ENCODE results near the gene DET1. TPM values are rescaled to one million over a fixed set of nuclear protein-coding genes. Genes with fewer than 3 reads are reported as not detected.
"Not testable (repeated sequence)": the region's sequence is repeated elsewhere in the genome, so short reads cannot be mapped to it uniquely, and the experiment has no call there.

Gene DET1
- polyA plus RNA-seq, 1 of the 3 experiments (the other 2 are of a cell fraction) = 4.5 TPM

GRCh38 chr15:88542342-88542733 is 4.1 kb downstream of the DET1 start:
- no peak overlapping the region for H3K9ac ChIP-seq
- H3F3A ChIP-seq (replicated peaks; ENCODE audit: insufficient read depth) = peaks cover 7% of the 10 kb centered on the region
- no peaks in the 10 kb centered on the region for H3K36me3 ChIP-seq (replicated peaks in 1 of 2; ENCODE audit: control insufficient read depth in 1 of 2, insufficient read depth in 2 of 2, low read length in 1 of 2)
- 82% methylated on average over 8 of the region's 8 CpGs for WGBS (ENCODE audit: low lambda C conversion rate)
- no peaks in the 10 kb centered on the region for H4K20me1 ChIP-seq (ENCODE audit: insufficient read depth)
- H3K4me3 ChIP-seq (ENCODE audit: low read depth in 2 of 2, low read length in 1 of 2) = no peak overlapping the region
- DNase-seq = no peak
- no peak for TF ChIP-seq RFX5 (IDR thresholded peaks at IDR 0.05; ENCODE audit: low read length)
- no peak for TF ChIP-seq ZBTB33 (IDR thresholded peaks at IDR 0.05; ENCODE audit: borderline replicate concordance, low read depth)
- H3K9me2 ChIP-seq = no peaks in the 10 kb centered on the region
- POLR2A ChIA-PET = no interaction called here
- CTCF ChIA-PET = interaction anchor here (1.2 to 1.3 kb wide), 2 partner anchors 13 to 21 kb away, joined by 4 read pairs; no protein-coding TSS in a partner anchor
- H2AFZ ChIP-seq (ENCODE audit: low read depth) = no peak overlapping the region
- peaks cover 15% of the 10 kb centered on the region for H3K79me2 ChIP-seq (ENCODE audit: insufficient read depth)
- H3K4me1 ChIP-seq (ENCODE audit: control insufficient read depth in 1 of 2, insufficient read depth in 2 of 2, low read depth in 1 of 2, low read length in 1 of 2) = peaks cover 0 to 5% of the 10 kb centered on the region in 2 experiments; a peak in 1 of 4 replicates
- H3K9me3 ChIP-seq = no peaks in the 10 kb centered on the region
- peak overlapping the region in 1 of 2 experiments; percentile 53; a peak in 1 of 4 replicates for H3K27ac ChIP-seq (ENCODE audit: low read depth in 2 of 2, low read length in 1 of 2)
- no peak overlapping the region for H3K4me2 ChIP-seq
- no peaks in the 10 kb centered on the region for H3K27me3 ChIP-seq (ENCODE audit: insufficient read depth)

- Histone ChIP-seq H3F3A (replicated peaks; ENCODE audit: insufficient read depth) (peaks cover 7% of the 10 kb centered on the region), H3K4me2 (no peak overlapping the region), H3K27me3 (ENCODE audit: insufficient read depth) (no peaks in the 10 kb centered on the region), H3K9ac (no peak overlapping the region), H3K79me2 (ENCODE audit: insufficient read depth) (peaks cover 15% of the 10 kb centered on the region), H2AFZ (ENCODE audit: low read depth) (no peak overlapping the region), H3K27ac (ENCODE audit: low read depth in 2 of 2, low read length in 1 of 2) (peak overlapping the region in 1 of 2 experiments; percentile 16; a peak in 1 of 4 replicates), H3K9me2 (no peaks in the 10 kb centered on the region), H3K4me1 (ENCODE audit: control insufficient read depth in 1 of 2, insufficient read depth in 2 of 2, low read depth in 1 of 2, low read length in 1 of 2) (peaks cover 0 to 5% of the 10 kb centered on the region in 2 experiments; a peak in 1 of 4 replicates), H4K20me1 (ENCODE audit: insufficient read depth) (no peaks in the 10 kb centered on the region), H3K4me3 (ENCODE audit: low read depth in 2 of 2, low read length in 1 of 2) (no peak overlapping the region), H3K36me3 (replicated peaks in 1 of 2; ENCODE audit: control insufficient read depth in 1 of 2, insufficient read depth in 2 of 2, low read length in 1 of 2) (no peaks in the 10 kb centered on the region), H3K9me3 (no peaks in the 10 kb centered on the region)
- TF ChIP-seq POLR2AphosphoS5 (IDR thresholded peaks at IDR 0.05; ENCODE audit: low read depth, low read length) = no peak
- DNase-seq = no peak
- 96% methylated on average over 16 of the region's 16 CpGs for WGBS (ENCODE audit: low lambda C conversion rate)
- POLR2A ChIA-PET = no interaction called here
- CTCF ChIA-PET = interaction anchor here (1.3 kb wide), 1 partner anchor 20 kb away, joined by 4 read pairs; no protein-coding TSS in a partner anchor
Measured at GRCh38 chr15:88541709-88542341, 4.7 kb downstream of the DET1 start.

- DNase-seq; H3K36me3 ChIP-seq (replicated peaks in 1 of 2; ENCODE audit: control insufficient read depth in 1 of 2, insufficient read depth in 2 of 2, low read length in 1 of 2); H3K4me1 ChIP-seq (ENCODE audit: control insufficient read depth in 1 of 2, insufficient read depth in 2 of 2, low read depth in 1 of 2, low read length in 1 of 2); H2AFZ ChIP-seq (ENCODE audit: low read depth); CTCF ChIA-PET; H4K20me1 ChIP-seq (ENCODE audit: insufficient read depth); H3K27ac ChIP-seq (ENCODE audit: low read depth in 2 of 2, low read length in 1 of 2); H3K9me3 ChIP-seq; H3K4me3 ChIP-seq (ENCODE audit: low read depth in 2 of 2, low read length in 1 of 2); H3K27me3 ChIP-seq (ENCODE audit: insufficient read depth); POLR2A ChIA-PET; H3K4me2 ChIP-seq; H3F3A ChIP-seq (replicated peaks; ENCODE audit: insufficient read depth); H3K9ac ChIP-seq; H3K9me2 ChIP-seq: not testable (repeated sequence)
- WGBS (ENCODE audit: low lambda C conversion rate) = 97% methylated on average over 7 of the region's 9 CpGs
- peaks cover 13% of the 10 kb centered on the region for H3K79me2 ChIP-seq (ENCODE audit: insufficient read depth)
Measured at GRCh38 chr15:88541111-88541510, 5.4 kb downstream of the DET1 start.

GRCh38 chr15:88540350-88540749 is 6.1 kb downstream of the DET1 start:
- H2AFZ ChIP-seq (ENCODE audit: low read depth); H3K27me3 ChIP-seq (ENCODE audit: insufficient read depth); H3K4me3 ChIP-seq (ENCODE audit: low read depth in 2 of 2, low read length in 1 of 2); H3K4me2 ChIP-seq; DNase-seq; POLR2A ChIA-PET; H3K9me2 ChIP-seq; H3K36me3 ChIP-seq (replicated peaks in 1 of 2; ENCODE audit: control insufficient read depth in 1 of 2, insufficient read depth in 2 of 2, low read length in 1 of 2); H3F3A ChIP-seq (replicated peaks; ENCODE audit: insufficient read depth); H3K9ac ChIP-seq; H3K27ac ChIP-seq (ENCODE audit: low read depth in 2 of 2, low read length in 1 of 2); H4K20me1 ChIP-seq (ENCODE audit: insufficient read depth); H3K79me2 ChIP-seq (ENCODE audit: insufficient read depth); CTCF ChIA-PET; H3K4me1 ChIP-seq (ENCODE audit: control insufficient read depth in 1 of 2, insufficient read depth in 2 of 2, low read depth in 1 of 2, low read length in 1 of 2); H3K9me3 ChIP-seq: not testable (repeated sequence)
- WGBS (ENCODE audit: low lambda C conversion rate) = 94% methylated on average over 2 of the region's 2 CpGs
